ENCODE data around the gene CDKN1C. TPM values are rescaled to one million over a fixed set of nuclear protein-coding genes. Genes with fewer than 3 reads are reported as not detected.

CDKN1C gene
- total RNA-seq, 2 donors from 2014 or later = 17.1 to 25.0 TPM

GRCh38 chr11:2878782-2879181 is 6.8 kb downstream of the CDKN1C start:
- DNase-seq (ENCODE audit: low spot score) (no peak), ATAC-seq (ENCODE audit: insufficient number of reproducible peaks, low FRiP score, low read depth) (no peak)
- Histone ChIP-seq H3K9me3 (no peaks in the 10 kb centered on the region), H3K4me1 (ENCODE audit: control insufficient read depth in 1 of 2, low read depth in 2 of 2) (peaks cover 8 to 15% of the 10 kb centered on the region in 2 donors), H3K36me3 (no peaks in the 10 kb centered on the region), H3K27ac (no peak overlapping the region), H3K27me3 (replicated peaks; ENCODE audit: insufficient read depth) (no peaks in the 10 kb centered on the region), H3K4me3 (no peak overlapping the region)
- no peak for TF ChIP-seq CTCF (IDR thresholded peaks at IDR 0.05)

- TF ChIP-seq CTCF (IDR thresholded peaks at IDR 0.05) = no peak
- no peak overlapping the region for H3K27ac ChIP-seq
- H3K4me1 ChIP-seq (ENCODE audit: control insufficient read depth in 1 of 2, low read depth in 2 of 2) = peaks cover 0 to 7% of the 10 kb centered on the region in 2 donors
- no peak overlapping the region for H3K4me3 ChIP-seq
- DNase-seq (ENCODE audit: low spot score) = no peak
- H3K36me3 ChIP-seq = no peaks in the 10 kb centered on the region
- no peaks in the 10 kb centered on the region for H3K27me3 ChIP-seq (replicated peaks; ENCODE audit: insufficient read depth)
- ATAC-seq (ENCODE audit: insufficient number of reproducible peaks, low FRiP score, low read depth) = no peak
- H3K9me3 ChIP-seq = no peaks in the 10 kb centered on the region
These were observed 8.1 kb downstream of the CDKN1C start for GRCh38 chr11:2877474-2877873.

- ATAC-seq (ENCODE audit: insufficient number of reproducible peaks, low FRiP score, low read depth) (no peak), DNase-seq (ENCODE audit: low spot score) (no peak)
- H3K27ac ChIP-seq = no peak overlapping the region
- H3K36me3 ChIP-seq = no peaks in the 10 kb centered on the region
- H3K9me3 ChIP-seq = no peaks in the 10 kb centered on the region
- no peak overlapping the region for H3K4me3 ChIP-seq
- no peak for TF ChIP-seq CTCF (IDR thresholded peaks at IDR 0.05)
- H3K4me1 ChIP-seq (ENCODE audit: control insufficient read depth in 1 of 2, low read depth in 2 of 2) = peaks cover 6 to 10% of the 10 kb centered on the region in 2 donors
- no peaks in the 10 kb centered on the region for H3K27me3 ChIP-seq (replicated peaks; ENCODE audit: insufficient read depth)
These were observed 10.6 kb downstream of the CDKN1C start for GRCh38 chr11:2874963-2875362.

- no peaks in the 10 kb centered on the region for H3K9me3 ChIP-seq
- DNase-seq (ENCODE audit: low spot score) (no peak), ATAC-seq (ENCODE audit: insufficient number of reproducible peaks, low FRiP score, low read depth) (no peak)
- H3K27ac ChIP-seq = no peak overlapping the region
- H3K4me3 ChIP-seq = no peak overlapping the region
- TF ChIP-seq CTCF (IDR thresholded peaks at IDR 0.05) = no peak
- peaks cover 6 to 10% of the 10 kb centered on the region in 2 donors for H3K4me1 ChIP-seq (ENCODE audit: control insufficient read depth in 1 of 2, low read depth in 2 of 2)
- H3K36me3 ChIP-seq = no peaks in the 10 kb centered on the region
- H3K27me3 ChIP-seq (replicated peaks; ENCODE audit: insufficient read depth) = peaks cover 5% of the 10 kb centered on the region
These were observed 14.4 kb downstream of the CDKN1C start for GRCh38 chr11:2870969-2871680.

- Histone ChIP-seq H3K27me3 (replicated peaks; ENCODE audit: insufficient read depth) (peaks cover 5% of the 10 kb centered on the region), H3K27ac (no peak overlapping the region), H3K9me3 (no peaks in the 10 kb centered on the region), H3K4me1 (ENCODE audit: control insufficient read depth in 1 of 2, low read depth in 2 of 2) (peaks cover 6 to 10% of the 10 kb centered on the region in 2 donors), H3K4me3 (no peak overlapping the region), H3K36me3 (no peaks in the 10 kb centered on the region)
- DNase-seq (ENCODE audit: low spot score) (no peak), ATAC-seq (ENCODE audit: insufficient number of reproducible peaks, low FRiP score, low read depth) (no peak)
- TF ChIP-seq CTCF (IDR thresholded peaks at IDR 0.05) = no peak
These were observed 15.1 kb downstream of the CDKN1C start for GRCh38 chr11:2870460-2870859.
